HCT116 (cell line): ENCODE results near the gene PCDHGB5. TPM values are rescaled to one million over a fixed set of nuclear protein-coding genes. Genes with fewer than 3 reads are reported as not detected.

ENCODE experiments used
- ATAC-seq: fragments of 200-7000 bp; cut with Tn5 transposase; 2 replicates; pipeline ENCODE4 v1.9.1; 2020; ENCODE audit warnings: mild to moderate bottlenecking, moderate library complexity
- BruUV-seq: library from RNA; stranded (reverse); fragments of 400-500 nt; replicated peaks from 2 replicates; lab custom pipeline; 2021; lab: Mats Ljungman, UMichigan
- CTCF ChIA-PET: fragments of 300-600 bp; sonication (Branson Sonifier 250); formaldehyde crosslinking; loops from one replicate; lab custom pipeline; 2021; ENCODE audit warnings: antibody characterized with exemption; lab: Charles Lee
- POLR2A ChIA-PET: fragments of 300-600, 350-600 bp; sonication (Branson Sonifier 250); formaldehyde crosslinking; loops from one replicate; lab custom pipeline; 2021; ENCODE audit warnings: antibody characterized with exemption; lab: Charles Lee
- RAD21 ChIA-PET, 2 experiments: fragments of 300-600 bp; sonication (Branson Sonifier 250); formaldehyde crosslinking; loops; one replicate each; lab custom pipeline; 2023; ENCODE audit warnings: low total read pairs in 2 of 2; ENCODE audit not compliant: uncharacterized antibody in 2 of 2, unreplicated experiment in 2 of 2, low non-redundant PET in 1 of 2; lab: Charles Lee
- DNase-seq: peaks from one replicate; pipeline ENCODE4 v3.0.0-alpha.2; 2010; ENCODE audit warnings: low read depth, low spot score
- H2AFZ ChIP-seq: fragments of 200-600 bp; shearing (Covaris generic), sonication (generic); 2 replicates; pipeline ENCODE4 v1.6.1; 2017; ENCODE audit warnings: low read depth, mixed run types, mixed read lengths, antibody characterized with exemption, low read length; ENCODE audit not compliant: poor library complexity, severe bottlenecking
- H3K27ac ChIP-seq: 2 replicates; pipeline ENCODE4 v1.5.1; 2012; ENCODE audit warnings: low read depth, low read length
- H3K27me3 ChIP-seq: fragments of 200-600 bp; sonication (generic); 2 replicates; pipeline ENCODE4 v1.6.1; 2016; ENCODE audit warnings: mixed run types, low read length, mixed read lengths; ENCODE audit not compliant: insufficient read depth
- H3K36me3 ChIP-seq, 2 experiments: fragments of 200-500 bp in 1 of 2; fragments of 200-600 bp in 1 of 2; sonication (Bioruptor generic) in 1 of 2; sonication (generic) in 1 of 2; 2 replicates each; pipeline versions ENCODE4 v1.5.1 to v1.6.1; 2014 to 2016; ENCODE audit warnings: low read length in 2 of 2, inconsistent platforms in 1 of 2, mixed read lengths in 1 of 2, mixed run types in 1 of 2; ENCODE audit not compliant: insufficient read depth in 2 of 2, control insufficient read depth in 1 of 2
- H3K4me1 ChIP-seq, 2 experiments: fragments of 200-600 bp in 1 of 2; sonication (generic) in 1 of 2; 2 replicates each; pipeline versions ENCODE4 v1.5.1 to v1.6.1; 2012 to 2017; ENCODE audit warnings: low read length in 2 of 2, inconsistent platforms in 1 of 2, mild to moderate bottlenecking in 1 of 2, mixed read lengths in 1 of 2, mixed run types in 1 of 2, moderate library complexity in 1 of 2; ENCODE audit not compliant: insufficient read depth in 2 of 2, control insufficient read depth in 1 of 2
- H3K4me2 ChIP-seq: fragments of 200-600 bp; sonication (generic); 2 replicates; pipeline ENCODE4 v1.6.1; 2017; ENCODE audit warnings: mixed run types, low read length, mixed read lengths
- H3K4me3 ChIP-seq, 2 experiments: fragments of 200-600 bp in 1 of 2; sonication (generic) in 1 of 2; replicated peaks in 1 of 2; 2 replicates each; pipeline ENCODE4 v1.5.1; 2011 to 2016; ENCODE audit warnings: low read length in 2 of 2, control low read depth in 1 of 2, low read depth in 1 of 2, mild to moderate bottlenecking in 1 of 2, mixed read lengths in 1 of 2, mixed run types in 1 of 2
- H3K79me2 ChIP-seq: fragments of 200-600 bp; sonication (generic); 2 replicates; pipeline ENCODE4 v1.6.1; 2017; ENCODE audit warnings: mild to moderate bottlenecking, mixed run types, low read length, moderate library complexity, mixed read lengths; ENCODE audit not compliant: insufficient read depth
- H3K9ac ChIP-seq: fragments of 200-600 bp; sonication (generic); 2 replicates; pipeline ENCODE4 v1.6.1; 2016; ENCODE audit warnings: low read length, mixed read lengths
- H3K9me2 ChIP-seq: fragments of 200-600 bp; sonication (generic), shearing (Covaris generic); 2 replicates; pipeline ENCODE4 v1.6.1; 2017; ENCODE audit warnings: mixed run types, mild to moderate bottlenecking, moderate library complexity; ENCODE audit not compliant: insufficient read depth
- H3K9me3 ChIP-seq, 2 experiments: fragments of 200-500 bp in 1 of 2; fragments of 200-600 bp in 1 of 2; sonication (Bioruptor generic) in 1 of 2; sonication (generic) in 1 of 2; 2 replicates each; pipeline ENCODE4 v1.6.1; 2014 to 2017; ENCODE audit warnings: low read length in 2 of 2, mixed read lengths in 2 of 2, inconsistent platforms in 1 of 2, low read depth in 1 of 2, mild to moderate bottlenecking in 1 of 2, mixed run types in 1 of 2, moderate library complexity in 1 of 2; ENCODE audit not compliant: control insufficient read depth in 1 of 2, insufficient read depth in 1 of 2
- H4K20me1 ChIP-seq: fragments of 200-600 bp; sonication (generic), shearing (Covaris generic); 2 replicates; pipeline ENCODE4 v1.6.1; 2017; ENCODE audit warnings: mixed run types, mild to moderate bottlenecking, moderate library complexity; ENCODE audit not compliant: insufficient read depth
- ATF3 ChIP-seq: IDR thresholded peaks from 2 replicates; pipeline ENCODE4 v1.6.1; 2012
- CEBPB ChIP-seq: IDR thresholded peaks from 2 replicates; pipeline ENCODE4 v1.6.1; 2012; ENCODE audit warnings: low read depth
- CTCF ChIP-seq, 3 experiments: fragments of 200-600 bp in 1 of 3; sonication (generic) in 1 of 3; IDR thresholded peaks in 2 of 3; conservative IDR thresholded peaks in 1 of 3; 2 replicates each; pipeline ENCODE4 v1.5.1; 2012 to 2017; ENCODE audit warnings: low read depth in 2 of 3, low read length in 2 of 3, antibody characterized with exemption in 1 of 3, borderline replicate concordance in 1 of 3, control low read depth in 1 of 3, mild to moderate bottlenecking in 1 of 3, mixed read lengths in 1 of 3, mixed run types in 1 of 3, moderate library complexity in 1 of 3; ENCODE audit not compliant: insufficient read depth in 1 of 3
- EGR1 ChIP-seq: IDR thresholded peaks from 2 replicates; pipeline ENCODE4 v1.6.1; 2012; ENCODE audit warnings: low read depth
- ELF1 ChIP-seq: IDR thresholded peaks from 2 replicates; pipeline ENCODE4 v1.6.1; 2012; ENCODE audit warnings: low read depth, borderline replicate concordance
- EZH2 ChIP-seq: fragments of 200-600 bp; sonication (generic); IDR thresholded peaks from 2 replicates; pipeline ENCODE4 v1.6.1; 2017; ENCODE audit warnings: antibody characterized with exemption, mixed run types
- POLR2A ChIP-seq: IDR thresholded peaks from 2 replicates; pipeline ENCODE4 v1.7.0; 2011; ENCODE audit warnings: borderline replicate concordance; ENCODE audit not compliant: insufficient read depth, insufficient read length; ENCODE audit errors: extremely low read depth
- POLR2AphosphoS5 ChIP-seq: IDR thresholded peaks from 2 replicates; pipeline ENCODE4 v1.6.1; 2011; ENCODE audit warnings: mild to moderate bottlenecking, low read depth, low read length, moderate library complexity
- RAD21 ChIP-seq: IDR thresholded peaks from 2 replicates; pipeline ENCODE4 v1.6.1; 2012; ENCODE audit warnings: low read depth, mild to moderate bottlenecking
- SIN3A ChIP-seq: IDR thresholded peaks from 2 replicates; pipeline ENCODE4 v1.6.1; 2012; ENCODE audit warnings: low read depth
- SP1 ChIP-seq: IDR thresholded peaks from 2 replicates; pipeline ENCODE4 v1.6.1; 2012; ENCODE audit warnings: low read depth
- SRF ChIP-seq: IDR thresholded peaks from 2 replicates; pipeline ENCODE4 v1.6.1; 2012; ENCODE audit warnings: low read depth
- YY1 ChIP-seq: IDR thresholded peaks from 2 replicates; pipeline ENCODE4 v1.6.1; 2011; ENCODE audit warnings: low read length, low read depth, moderate library complexity, mild to moderate bottlenecking; ENCODE audit not compliant: insufficient replicate concordance; ENCODE audit errors: extremely low read depth
- intact Hi-C: fragments of 100-400 bp; cut with micrococcal nuclease; formaldehyde crosslinking; loops from 2 replicates; pipeline ENCODE4 v1.10.0; 2022
- total RNA-seq: library from RNA; stranded (reverse); gene quantifications from one replicate; pipeline ENCODE4 v1.2.1, GENCODE V29; 2021; ENCODE audit not compliant: unreplicated experiment

The PCDHGB5 gene
- total RNA-seq, 1 experiment from 2014 or later, result 0.15 TPM

DNA sequence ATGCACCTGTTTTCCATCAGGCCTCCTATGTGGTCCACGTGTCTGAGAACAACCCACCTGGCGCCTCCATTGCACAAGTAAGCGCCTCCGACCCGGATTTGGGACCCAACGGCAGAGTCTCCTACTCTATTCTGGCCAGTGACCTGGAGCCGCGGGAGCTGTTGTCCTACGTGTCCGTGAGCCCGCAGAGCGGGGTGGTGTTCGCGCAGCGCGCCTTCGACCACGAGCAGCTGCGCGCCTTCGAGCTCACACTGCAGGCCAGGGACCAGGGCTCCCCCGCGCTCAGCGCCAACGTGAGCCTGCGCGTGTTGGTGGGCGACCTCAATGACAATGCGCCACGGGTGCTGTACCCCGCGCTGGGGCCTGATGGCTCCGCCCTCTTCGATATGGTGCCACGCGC, 46.2 kb upstream of the PCDHGB5 start:
- no peak overlapping the region for H3K4me2 ChIP-seq
- no peaks in the 10 kb centered on the region for H3K36me3 ChIP-seq
- ChIA-PET RAD21 (no interaction called here), CTCF (no interaction called here), POLR2A (no interaction called here)
- H3K9me2 ChIP-seq, result no peaks in the 10 kb centered on the region
- TF ChIP-seq SP1, result no peak
- no peak for TF ChIP-seq CTCF (IDR thresholded peaks at IDR 0.05 in 2 of 3, conservative IDR thresholded peaks at IDR 0.05 in 1 of 3; ENCODE audit: borderline replicate concordance in 1 of 3, insufficient read depth in 1 of 3, low read depth in 2 of 3, low read length in 2 of 3)
- TF ChIP-seq ATF3, result no peak
- no peak for TF ChIP-seq POLR2A
- TF ChIP-seq EGR1, result no peak
- TF ChIP-seq CEBPB, result no peak
- TF ChIP-seq POLR2AphosphoS5, result no peak
- no peak for TF ChIP-seq SIN3A
- no peak for TF ChIP-seq SRF
- H2AFZ ChIP-seq, result no peak overlapping the region
- intact Hi-C loops, result no loop called here
- H3K27ac ChIP-seq, result no peak overlapping the region
- H3K9me3 ChIP-seq, result no peaks in the 10 kb centered on the region; a peak in 1 of 4 replicates
- no peaks in the 10 kb centered on the region for H3K27me3 ChIP-seq
- H3K9ac ChIP-seq, result no peak overlapping the region
- DNase-seq (no peak), ATAC-seq (no peak)
- H3K4me3 ChIP-seq, result no peak overlapping the region
- no peaks in the 10 kb centered on the region for H4K20me1 ChIP-seq
- no TSS peak for BruUV-seq
- H3K4me1 ChIP-seq, result no peaks in the 10 kb centered on the region
- no peaks in the 10 kb centered on the region for H3K79me2 ChIP-seq

DNA sequence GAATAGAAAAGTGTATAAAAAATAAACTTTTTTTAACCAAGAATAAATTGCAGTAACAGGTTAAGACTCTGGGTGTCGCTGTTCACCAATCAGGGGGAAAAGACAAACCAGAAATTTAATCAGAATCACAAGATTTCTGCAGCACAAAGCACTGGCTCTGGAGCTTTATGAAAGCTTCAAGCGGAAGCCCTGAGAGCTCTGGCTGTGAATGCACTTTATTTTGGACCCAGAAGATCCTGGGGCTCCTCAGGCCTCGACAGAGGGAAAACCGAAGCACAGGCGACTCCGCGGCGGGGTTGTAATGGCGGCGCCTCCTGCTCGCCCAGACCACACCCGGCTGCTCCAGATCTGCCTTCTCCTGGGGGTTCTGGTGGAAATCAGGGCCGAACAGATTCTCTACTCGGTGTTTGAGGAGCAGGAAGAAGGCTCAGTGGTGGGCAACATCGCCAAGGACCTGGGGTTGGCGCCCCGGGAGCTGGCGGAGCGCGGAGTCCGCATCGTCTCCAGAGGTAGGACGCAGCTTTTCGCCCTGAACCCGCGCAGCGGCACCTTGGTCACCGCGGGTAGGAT, 42.8 kb upstream of the PCDHGB5 start, which contains the start of gene PCDHGA4:
Gene PCDHGA4, plus strand, starts transcription at position 122 of the 570 bp plus-strand sequence. Its CDS starts 87 bp downstream, at position 209.
- H3K36me3 ChIP-seq, result no peaks in the 10 kb centered on the region
- no peaks in the 10 kb centered on the region for H3K27me3 ChIP-seq
- no peak within 1 kb of the TSS for H2AFZ ChIP-seq
- no peaks in the 10 kb centered on the region for H3K79me2 ChIP-seq
- ChIA-PET RAD21 (no interaction called here), CTCF (no interaction called here), POLR2A (no interaction called here)
- intact Hi-C loops, result no loop called here
- H3K9ac ChIP-seq, result no peak within 1 kb of the TSS
- no peak within 1 kb of the TSS for H3K27ac ChIP-seq
- no TSS peak for BruUV-seq
- TF ChIP-seq EZH2, result no peak
- no peak for TF ChIP-seq YY1
- TF ChIP-seq CTCF (IDR thresholded peaks at IDR 0.05 in 2 of 3, conservative IDR thresholded peaks at IDR 0.05 in 1 of 3; ENCODE audit: borderline replicate concordance in 1 of 3, insufficient read depth in 1 of 3, low read depth in 2 of 3, low read length in 2 of 3), result peak; percentile 32 to 58 (median 48); a peak in 4 of 6 replicates
- peak; percentile 42 for TF ChIP-seq RAD21
- TF ChIP-seq ELF1, result no peak
- no peak for TF ChIP-seq POLR2A
- no peaks in the 10 kb centered on the region for H4K20me1 ChIP-seq
- no peak for ATAC-seq
- no peaks in the 10 kb centered on the region for H3K4me1 ChIP-seq
- H3K4me3 ChIP-seq, result no peak within 1 kb of the TSS
- no peaks in the 10 kb centered on the region; a peak in 1 of 4 replicates for H3K9me3 ChIP-seq
- no peak within 1 kb of the TSS for H3K4me2 ChIP-seq
- no peak for DNase-seq
- H3K9me2 ChIP-seq, result no peaks in the 10 kb centered on the region
